NCI-H524 (cell line): ENCODE results near the gene ANKH.

Experiments used
- DNase-seq, 2 experiments: peaks; one replicate each; lab custom pipeline; 2025; lab: John Stamatoyannopoulos, UW

The ANKH gene

DNA sequence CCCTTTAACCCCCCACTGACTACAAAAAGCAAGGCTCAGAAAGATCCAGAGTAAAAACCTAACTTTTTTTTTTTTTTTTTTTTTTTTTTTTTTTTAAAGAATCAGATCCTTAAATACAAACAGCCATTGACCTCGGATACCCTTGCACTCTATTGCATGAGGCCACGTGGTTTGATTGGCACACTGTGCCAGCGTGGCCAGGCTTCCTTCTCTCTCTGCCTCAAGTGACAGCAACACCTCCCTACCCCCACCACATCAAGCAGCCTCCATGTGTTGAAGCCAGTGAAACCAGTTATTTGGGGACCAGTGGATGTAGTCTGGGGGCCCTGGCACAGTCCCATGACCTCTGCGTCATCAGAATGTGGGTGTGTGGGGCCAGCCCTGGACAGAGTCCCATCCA is 135.6 kb downstream of the ANKH start:
- no peak for DNase-seq

- DNase-seq = no peak
Observed at GRCh38 chr5:14734396-14734795, 137.2 kb downstream of the ANKH start.

GRCh38 chr5:14733661-14734060 is 137.9 kb downstream of the ANKH start:
- DNase-seq = no peak

DNA sequence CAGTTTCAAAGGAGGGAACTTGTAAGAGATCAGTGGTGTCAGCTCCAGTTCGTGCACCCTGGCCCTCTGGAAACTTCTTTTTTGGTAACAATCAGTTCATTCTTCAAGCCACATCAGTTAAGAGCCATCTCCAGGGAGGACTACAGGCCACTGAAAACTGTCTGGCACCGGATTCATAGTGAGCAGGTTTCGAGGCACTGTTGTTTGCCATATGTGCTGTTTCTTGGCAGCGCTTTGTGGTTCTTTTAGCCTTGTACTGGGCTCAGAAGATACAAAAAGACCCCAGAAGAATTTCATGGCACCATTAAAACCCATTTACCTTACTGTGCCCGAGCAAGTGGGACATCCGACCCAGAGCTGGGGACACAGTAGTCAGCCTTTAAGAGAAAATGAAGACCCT is 138.6 kb downstream of the ANKH start:
- no peak for DNase-seq

DNA sequence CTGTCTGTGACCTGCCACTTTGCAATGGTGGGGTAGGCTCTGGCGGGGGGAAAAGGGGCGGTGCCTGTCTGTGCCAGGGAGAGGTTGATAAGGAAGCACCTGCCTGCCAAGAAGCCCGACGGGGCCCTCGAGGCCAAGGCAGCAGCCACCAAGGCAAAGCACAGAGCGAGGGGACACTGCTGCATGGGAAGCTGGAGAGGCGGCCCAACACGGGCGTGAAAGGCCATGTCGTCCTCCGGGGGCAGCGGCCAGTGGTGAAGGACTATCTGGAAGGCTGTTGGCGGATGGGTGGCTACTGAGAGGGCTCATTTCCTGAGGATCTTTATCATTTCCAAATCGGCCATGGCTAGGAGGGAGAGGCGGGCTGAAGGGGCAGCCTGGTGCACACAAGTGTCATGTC is 140.7 kb downstream of the ANKH start:
- no peak for DNase-seq

GRCh38 chr5:14730466-14730865 is 141.1 kb downstream of the ANKH start:
- DNase-seq = no peak

DNA sequence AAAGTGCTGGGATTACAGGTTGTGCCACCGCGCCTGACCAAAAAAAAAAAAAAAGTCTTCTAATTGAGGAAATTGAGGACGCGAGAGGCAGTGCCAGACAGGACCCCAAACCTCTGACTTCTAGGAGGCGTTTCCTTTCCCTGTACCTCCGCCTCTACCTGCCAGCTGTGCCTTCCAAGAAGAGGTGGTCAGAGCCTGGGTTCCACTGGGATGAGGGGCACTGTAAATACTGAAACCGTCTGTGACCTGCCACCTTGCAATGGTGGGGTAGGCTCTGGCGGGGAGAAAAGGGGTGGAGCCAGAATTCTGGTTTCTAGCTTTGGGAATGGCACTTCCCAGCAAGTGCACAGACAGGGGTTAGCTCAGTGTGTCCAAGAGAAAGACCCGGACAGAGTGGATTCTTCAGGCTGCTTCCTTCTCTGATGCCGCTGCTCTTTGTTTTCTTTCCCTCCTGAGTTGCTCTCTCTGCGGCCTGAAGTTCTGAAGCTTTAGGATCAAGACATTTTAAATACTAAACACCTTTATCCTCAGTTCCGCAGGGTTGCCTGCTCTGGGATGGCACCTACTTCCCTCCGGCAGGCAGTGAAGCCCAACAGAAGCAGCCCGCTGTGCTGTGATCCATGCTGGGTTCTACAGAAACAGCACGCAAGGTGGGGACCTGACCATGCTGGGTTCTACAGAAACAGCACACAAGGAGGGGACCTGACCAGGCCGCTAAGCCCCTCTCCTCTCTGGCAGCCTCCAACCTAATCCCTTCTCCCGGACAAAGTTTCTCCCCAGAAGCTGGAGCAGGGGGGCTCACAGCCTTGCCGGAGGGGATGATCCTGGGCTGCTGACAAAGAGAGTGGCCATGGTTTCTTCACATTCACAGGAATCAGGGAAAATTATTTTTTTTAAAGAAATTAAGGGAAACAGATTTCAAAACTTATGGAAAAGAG is 141.9 kb downstream of the ANKH start:
- no peak for DNase-seq

DNA sequence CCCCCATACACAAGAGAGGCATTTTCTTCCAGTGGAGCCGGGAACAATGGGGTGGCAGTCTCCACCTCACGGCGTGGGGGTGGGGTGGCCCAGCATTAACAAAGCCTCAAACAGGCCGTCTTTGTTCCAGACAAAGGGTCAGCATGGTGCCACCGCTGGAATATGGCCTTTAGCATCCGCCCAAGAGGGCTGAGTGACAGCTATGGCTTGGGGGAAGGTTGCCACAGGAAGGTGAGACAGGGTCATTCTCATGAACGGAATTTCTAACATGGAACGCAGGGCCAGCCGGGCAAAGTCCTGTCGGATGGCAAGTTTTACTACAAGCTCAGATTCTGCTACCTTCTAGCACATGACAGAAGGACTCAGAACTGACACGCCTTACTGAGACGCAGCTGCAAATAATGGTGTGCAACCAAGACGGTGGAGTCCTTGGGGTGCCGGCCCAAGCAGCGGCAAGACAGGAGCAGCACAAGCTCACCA is 143.1 kb downstream of the ANKH start:
- DNase-seq = no peak

- DNase-seq = no peak
Observed at GRCh38 chr5:14727928-14728458, 143.6 kb downstream of the ANKH start.

DNA sequence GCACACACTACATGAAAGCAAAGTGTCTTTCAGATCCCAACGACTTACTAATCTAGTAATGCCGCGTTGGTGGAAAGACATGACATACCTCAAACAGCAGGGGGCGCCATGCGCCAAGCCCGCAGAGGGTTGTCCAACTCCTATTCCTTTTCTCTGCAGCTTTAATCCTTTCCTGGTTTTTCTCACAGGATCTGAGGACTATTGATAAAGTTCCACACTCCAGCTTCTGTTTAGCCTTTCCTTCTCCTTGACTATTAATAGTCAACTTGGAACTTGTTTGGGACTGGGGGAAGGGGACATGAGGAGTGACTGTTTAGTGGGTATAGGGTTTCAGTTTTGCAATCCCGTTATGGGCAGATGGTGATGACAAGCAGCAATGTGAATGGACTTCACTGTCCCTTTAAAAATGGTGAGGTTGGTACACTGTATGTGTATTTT is 144.1 kb downstream of the ANKH start:
- DNase-seq = peak; percentile 70 to 91

GRCh38 chr5:14726066-14726838 is 145.3 kb downstream of the ANKH start:
- DNase-seq = no peak

- DNase-seq = no peak
Observed at GRCh38 chr5:14724633-14725032, 146.9 kb downstream of the ANKH start.

GRCh38 chr5:14723701-14724132 is 147.9 kb downstream of the ANKH start:
- DNase-seq = no peak

DNA sequence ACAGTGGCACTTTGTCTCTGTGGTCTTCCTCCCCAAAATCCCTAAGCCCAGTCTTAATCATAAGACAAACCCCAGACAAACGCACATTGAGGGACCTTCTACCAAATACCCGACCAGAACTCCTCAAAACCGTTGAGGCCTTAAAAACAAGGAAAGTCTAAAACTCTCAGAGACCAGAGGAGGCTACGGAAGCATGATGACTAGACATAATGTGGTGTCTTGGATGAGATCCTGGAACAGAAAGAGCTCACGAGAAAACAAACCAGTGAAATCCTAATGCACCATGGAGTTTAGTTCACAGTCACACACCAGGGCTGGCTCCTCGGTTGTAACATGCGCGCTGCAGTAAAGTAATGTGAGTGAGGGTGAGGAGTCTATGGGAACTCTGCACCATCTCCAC is 148.7 kb downstream of the ANKH start:
- DNase-seq = no peak

DNA sequence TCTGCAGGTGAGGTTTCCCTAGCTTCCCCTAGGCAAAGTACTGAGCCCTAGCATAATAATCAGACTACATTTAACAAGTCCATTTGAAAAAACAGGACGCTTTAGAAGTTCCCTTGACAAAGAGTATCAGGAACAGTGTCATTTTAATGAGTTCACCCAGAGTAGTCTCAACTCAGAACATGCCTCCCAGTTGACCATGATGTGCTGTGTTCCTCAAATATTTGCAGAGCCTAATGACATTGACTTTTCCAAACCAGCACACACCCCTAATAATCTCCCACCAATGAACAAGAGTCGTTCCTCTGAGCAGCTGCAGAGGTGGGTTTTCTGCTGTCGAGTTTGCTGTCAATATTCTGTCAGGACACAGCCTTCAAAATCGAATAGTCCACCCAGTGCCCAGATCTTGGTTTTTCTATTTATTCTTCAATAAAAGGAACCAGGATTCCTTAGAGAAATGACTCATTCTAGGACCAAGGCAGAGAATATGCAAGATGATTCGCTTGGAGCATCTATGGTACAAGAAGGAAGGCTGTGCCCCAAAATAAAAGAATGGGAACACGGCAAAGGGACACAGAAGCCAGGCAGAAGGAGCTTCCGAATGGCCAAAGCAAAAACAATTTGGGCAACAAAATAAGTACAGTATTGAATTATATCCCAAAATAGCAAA is 149.5 kb downstream of the ANKH start:
- no peak for DNase-seq

DNA sequence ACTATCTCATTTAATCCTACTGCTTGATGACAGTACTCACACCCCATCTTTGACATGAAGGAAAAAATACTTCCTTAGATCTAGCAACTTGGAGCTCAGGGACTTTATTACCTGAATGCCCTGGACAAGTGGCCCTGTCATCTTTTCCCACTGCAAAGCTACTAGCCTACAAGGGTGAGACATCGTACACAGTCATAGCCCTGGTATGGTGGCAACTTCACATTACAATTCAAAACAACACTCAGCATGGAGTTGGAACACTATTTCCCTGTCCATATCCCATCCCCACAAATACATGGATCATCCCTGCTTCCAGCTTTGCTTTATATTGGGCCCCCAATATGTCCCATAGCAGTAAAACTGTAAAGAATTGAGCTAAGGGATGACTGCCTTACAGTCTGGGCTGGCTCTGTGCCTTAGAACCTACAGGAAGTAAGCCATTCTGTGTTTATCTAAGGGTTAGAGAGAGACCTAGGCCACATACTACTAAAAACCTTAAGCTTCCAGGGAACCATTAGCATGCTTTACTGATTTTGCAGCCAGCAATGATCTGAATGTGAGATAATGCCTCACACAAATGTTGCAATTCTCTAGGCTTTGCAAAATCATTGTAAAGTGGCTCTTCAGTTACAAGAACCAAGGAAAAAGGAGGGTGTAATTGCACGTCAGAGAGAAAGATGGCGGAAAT is 151.2 kb downstream of the ANKH start:
- no peak for DNase-seq

- no peak for DNase-seq
Observed at GRCh38 chr5:14718778-14719177, 152.8 kb downstream of the ANKH start.

DNA sequence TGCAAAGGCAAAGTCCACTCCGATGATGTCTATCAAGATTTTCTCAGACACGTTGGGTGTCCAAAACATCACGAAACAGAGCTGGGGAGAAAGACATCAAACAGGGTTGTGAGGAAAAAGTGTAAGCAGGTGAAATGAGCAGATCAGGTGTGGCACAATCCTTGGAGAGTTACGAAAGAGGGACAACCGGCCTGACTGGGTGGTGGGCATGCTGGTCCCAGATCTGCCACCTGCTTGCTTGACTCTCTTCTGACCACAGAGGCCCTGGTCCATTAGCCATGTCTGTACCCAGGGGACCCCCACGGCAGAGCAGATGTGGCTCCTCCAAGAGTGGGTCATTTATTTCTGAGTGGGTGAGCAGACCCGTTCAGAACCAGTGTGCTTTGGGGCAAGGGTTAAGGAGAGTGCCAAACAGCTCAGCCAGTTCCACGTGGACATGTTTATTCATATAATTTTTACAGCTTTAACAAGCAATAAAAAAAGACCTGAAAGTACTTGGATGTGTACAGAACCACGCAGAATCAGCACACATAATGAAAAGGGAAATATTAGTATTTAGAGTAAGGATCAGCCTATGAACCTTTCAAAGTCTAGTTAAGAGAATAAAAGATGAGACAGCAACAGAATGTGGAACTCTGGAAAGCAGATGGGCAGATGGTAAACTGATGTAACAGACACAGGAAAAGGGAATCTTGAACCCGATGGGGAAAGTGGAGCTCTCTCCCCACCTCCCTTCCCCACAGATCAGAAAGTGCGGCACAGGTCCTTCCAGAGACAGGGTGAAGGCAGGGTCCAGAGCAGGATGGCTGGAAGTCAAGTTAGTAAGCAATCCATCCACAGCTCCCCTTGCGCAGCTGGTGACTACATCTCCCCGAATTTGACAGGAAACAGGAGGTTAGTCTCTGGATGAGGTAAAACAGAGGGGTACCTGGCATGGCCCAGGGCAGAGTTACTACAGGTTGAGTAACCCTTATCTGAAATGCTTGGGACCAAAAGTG is 154.5 kb downstream of the ANKH start:
- DNase-seq = no peak

- no peak for DNase-seq
Observed at GRCh38 chr5:14715481-14715880, 156.1 kb downstream of the ANKH start.

DNA sequence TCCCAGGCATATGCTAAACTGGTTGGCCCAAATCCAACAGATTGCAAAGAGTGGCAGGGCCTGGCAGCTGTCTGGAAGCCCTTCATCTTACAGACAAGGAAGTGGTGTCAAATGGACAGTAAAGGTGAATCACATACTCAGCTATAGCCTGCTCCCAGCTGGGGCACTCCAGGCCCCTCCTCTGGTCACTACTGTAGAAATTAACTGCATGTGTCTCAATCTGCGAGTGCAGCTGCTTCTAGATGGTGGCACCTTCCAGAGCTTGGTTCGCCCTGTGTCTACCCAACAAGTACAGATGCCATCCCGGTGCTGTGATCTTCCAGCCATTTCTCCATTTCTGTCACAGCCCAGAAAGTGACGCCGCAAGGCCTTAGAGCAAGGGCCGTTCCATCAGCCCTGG is 156.9 kb downstream of the ANKH start:
- DNase-seq = peak; percentile 42 to 75
